ENCODE data around the gene PTBP1. TPM values are rescaled to one million over a fixed set of nuclear protein-coding genes. Genes with fewer than 3 reads are reported as not detected.

Gene PTBP1
- total and polyA plus RNA-seq, 2 experiments from 2014 or later: 539 to 632 TPM

DNA sequence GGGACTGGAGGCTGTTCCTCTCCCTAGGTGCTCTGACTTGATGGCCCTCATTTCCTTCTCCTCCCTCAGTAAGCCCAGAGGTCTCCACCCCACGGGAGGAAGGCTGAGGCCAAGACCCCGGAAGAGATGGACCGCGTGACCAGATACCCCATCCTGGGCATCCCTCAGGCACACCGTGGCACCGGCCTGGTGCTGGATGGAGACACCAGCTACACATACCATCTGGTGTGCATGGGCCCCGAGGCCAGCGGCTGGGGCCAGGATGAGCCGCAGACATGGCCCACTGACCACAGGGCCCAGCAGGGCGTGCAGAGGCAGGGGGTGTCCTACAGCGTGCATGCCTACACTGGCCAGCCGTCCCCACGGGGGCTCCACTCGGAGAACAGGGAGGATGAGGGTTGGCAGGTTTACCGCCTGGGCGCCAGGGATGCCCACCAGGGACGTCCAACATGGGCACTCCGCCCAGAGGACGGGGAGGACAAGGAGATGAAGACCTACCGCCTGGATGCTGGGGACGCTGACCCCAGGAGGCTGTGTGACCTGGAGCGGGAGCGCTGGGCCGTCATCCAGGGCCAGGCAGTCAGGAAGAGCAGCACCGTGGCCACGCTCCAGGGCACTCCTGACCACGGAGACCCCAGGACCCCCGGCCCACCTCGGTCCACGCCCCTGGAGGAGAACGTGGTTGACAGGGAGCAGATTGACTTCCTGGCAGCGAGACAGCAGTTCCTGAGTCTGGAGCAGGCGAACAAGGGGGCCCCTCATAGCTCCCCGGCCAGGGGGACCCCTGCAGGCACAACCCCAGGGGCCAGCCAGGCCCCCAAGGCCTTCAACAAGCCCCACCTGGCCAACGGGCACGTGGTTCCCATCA, 40.2 kb upstream of the PTBP1 start (continued):
- TF ChIP-seq CTCF (conservative IDR thresholded peaks at IDR 0.05; ENCODE audit: low read depth in 2 of 2): no peak
- no peak for TF ChIP-seq ZNF114 (CRISPR knock-in tag; IDR thresholded peaks at IDR 0.05)

DNA sequence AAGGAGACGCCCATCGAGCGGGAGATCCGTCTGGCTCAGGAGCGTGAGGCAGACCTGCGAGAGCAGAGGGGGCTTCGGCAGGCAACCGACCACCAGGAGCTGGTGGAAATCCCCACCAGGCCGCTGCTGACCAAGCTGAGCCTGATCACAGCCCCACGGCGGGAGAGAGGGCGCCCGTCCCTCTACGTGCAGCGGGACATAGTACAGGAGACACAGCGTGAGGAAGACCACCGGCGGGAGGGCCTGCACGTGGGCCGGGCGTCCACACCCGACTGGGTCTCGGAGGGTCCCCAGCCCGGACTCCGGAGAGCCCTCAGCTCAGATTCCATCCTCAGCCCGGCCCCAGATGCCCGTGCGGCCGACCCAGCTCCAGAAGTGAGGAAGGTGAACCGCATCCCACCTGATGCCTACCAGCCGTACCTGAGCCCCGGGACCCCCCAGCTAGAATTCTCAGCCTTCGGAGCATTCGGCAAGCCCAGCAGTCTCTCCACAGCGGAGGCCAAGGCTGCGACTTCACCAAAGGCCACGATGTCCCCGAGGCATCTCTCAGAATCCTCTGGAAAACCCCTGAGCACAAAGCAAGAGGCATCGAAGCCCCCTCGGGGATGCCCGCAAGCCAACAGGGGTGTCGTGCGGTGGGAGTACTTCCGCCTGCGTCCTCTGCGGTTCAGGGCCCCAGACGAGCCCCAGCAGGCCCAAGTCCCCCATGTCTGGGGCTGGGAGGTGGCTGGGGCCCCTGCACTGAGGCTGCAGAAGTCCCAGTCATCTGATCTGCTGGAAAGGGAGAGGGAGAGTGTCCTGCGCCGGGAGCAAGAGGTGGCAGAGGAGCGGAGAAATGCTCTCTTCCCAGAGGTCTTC, 39.2 kb upstream of the PTBP1 start:
- Mint-ChIP-seq H3K4me1 (no peaks in the 10 kb centered on the region; the same call in 2 of the 3 replicates), H3K4me3 (no peak overlapping the region), H3K9me3 (peaks cover 32% of the 10 kb centered on the region), H3K27ac (no peak overlapping the region), H3K36me3 (ENCODE audit: low read depth) (peaks cover 4% of the 10 kb centered on the region; the same call in 2 of the 3 replicates), H3K27me3 (ENCODE audit: insufficient read depth, low read depth, poor library complexity) (peaks cover 5% of the 10 kb centered on the region)
- H3K27me3 ChIP-seq (ENCODE audit: insufficient read depth): no peaks in the 10 kb centered on the region
- H3K4me1 ChIP-seq (ENCODE audit: insufficient read depth): no peaks in the 10 kb centered on the region
- no peak overlapping the region for H2AFZ ChIP-seq
- DNase-seq (ENCODE audit: low spot score) (no peak), ATAC-seq (no peak)
- no peak overlapping the region for H3K4me2 ChIP-seq
- H3K79me2 ChIP-seq (replicated peaks; ENCODE audit: insufficient read depth): no peaks in the 10 kb centered on the region
- no peaks in the 10 kb centered on the region for H3K36me3 ChIP-seq (ENCODE audit: insufficient read depth)
- H3K4me3 ChIP-seq: no peak overlapping the region
- no peak overlapping the region for H3K27ac ChIP-seq (ENCODE audit: low read depth)
- no peaks in the 10 kb centered on the region for H3K9me2 ChIP-seq (ENCODE audit: insufficient read depth)
- 0 out of 2 replicates have a peak, but pooled peaks cover 5% of the 10 kb centered on the region for H3F3A ChIP-seq (replicated peaks; ENCODE audit: low read depth)
- no peaks in the 10 kb centered on the region for H4K20me1 ChIP-seq (replicated peaks; ENCODE audit: insufficient read depth)
- TF ChIP-seq ZNF331 (CRISPR knock-in tag; IDR thresholded peaks at IDR 0.05; ENCODE audit: low read depth) (no peak), ZNF114 (CRISPR knock-in tag; IDR thresholded peaks at IDR 0.05) (no peak), NANOG (IDR thresholded peaks at IDR 0.05; ENCODE audit: borderline replicate concordance) (no peak), POLR2AphosphoS5 (IDR thresholded peaks at IDR 0.05; ENCODE audit: low read depth) (no peak), JUNB (IDR thresholded peaks at IDR 0.05; ENCODE audit: unreplicated experiment) (no peak), EZH2phosphoT487 (IDR thresholded peaks at IDR 0.05; ENCODE audit: unreplicated experiment) (no peak), STAT1 (IDR thresholded peaks at IDR 0.05; ENCODE audit: unreplicated experiment) (no peak)
- TF ChIP-seq, protein P1, sequence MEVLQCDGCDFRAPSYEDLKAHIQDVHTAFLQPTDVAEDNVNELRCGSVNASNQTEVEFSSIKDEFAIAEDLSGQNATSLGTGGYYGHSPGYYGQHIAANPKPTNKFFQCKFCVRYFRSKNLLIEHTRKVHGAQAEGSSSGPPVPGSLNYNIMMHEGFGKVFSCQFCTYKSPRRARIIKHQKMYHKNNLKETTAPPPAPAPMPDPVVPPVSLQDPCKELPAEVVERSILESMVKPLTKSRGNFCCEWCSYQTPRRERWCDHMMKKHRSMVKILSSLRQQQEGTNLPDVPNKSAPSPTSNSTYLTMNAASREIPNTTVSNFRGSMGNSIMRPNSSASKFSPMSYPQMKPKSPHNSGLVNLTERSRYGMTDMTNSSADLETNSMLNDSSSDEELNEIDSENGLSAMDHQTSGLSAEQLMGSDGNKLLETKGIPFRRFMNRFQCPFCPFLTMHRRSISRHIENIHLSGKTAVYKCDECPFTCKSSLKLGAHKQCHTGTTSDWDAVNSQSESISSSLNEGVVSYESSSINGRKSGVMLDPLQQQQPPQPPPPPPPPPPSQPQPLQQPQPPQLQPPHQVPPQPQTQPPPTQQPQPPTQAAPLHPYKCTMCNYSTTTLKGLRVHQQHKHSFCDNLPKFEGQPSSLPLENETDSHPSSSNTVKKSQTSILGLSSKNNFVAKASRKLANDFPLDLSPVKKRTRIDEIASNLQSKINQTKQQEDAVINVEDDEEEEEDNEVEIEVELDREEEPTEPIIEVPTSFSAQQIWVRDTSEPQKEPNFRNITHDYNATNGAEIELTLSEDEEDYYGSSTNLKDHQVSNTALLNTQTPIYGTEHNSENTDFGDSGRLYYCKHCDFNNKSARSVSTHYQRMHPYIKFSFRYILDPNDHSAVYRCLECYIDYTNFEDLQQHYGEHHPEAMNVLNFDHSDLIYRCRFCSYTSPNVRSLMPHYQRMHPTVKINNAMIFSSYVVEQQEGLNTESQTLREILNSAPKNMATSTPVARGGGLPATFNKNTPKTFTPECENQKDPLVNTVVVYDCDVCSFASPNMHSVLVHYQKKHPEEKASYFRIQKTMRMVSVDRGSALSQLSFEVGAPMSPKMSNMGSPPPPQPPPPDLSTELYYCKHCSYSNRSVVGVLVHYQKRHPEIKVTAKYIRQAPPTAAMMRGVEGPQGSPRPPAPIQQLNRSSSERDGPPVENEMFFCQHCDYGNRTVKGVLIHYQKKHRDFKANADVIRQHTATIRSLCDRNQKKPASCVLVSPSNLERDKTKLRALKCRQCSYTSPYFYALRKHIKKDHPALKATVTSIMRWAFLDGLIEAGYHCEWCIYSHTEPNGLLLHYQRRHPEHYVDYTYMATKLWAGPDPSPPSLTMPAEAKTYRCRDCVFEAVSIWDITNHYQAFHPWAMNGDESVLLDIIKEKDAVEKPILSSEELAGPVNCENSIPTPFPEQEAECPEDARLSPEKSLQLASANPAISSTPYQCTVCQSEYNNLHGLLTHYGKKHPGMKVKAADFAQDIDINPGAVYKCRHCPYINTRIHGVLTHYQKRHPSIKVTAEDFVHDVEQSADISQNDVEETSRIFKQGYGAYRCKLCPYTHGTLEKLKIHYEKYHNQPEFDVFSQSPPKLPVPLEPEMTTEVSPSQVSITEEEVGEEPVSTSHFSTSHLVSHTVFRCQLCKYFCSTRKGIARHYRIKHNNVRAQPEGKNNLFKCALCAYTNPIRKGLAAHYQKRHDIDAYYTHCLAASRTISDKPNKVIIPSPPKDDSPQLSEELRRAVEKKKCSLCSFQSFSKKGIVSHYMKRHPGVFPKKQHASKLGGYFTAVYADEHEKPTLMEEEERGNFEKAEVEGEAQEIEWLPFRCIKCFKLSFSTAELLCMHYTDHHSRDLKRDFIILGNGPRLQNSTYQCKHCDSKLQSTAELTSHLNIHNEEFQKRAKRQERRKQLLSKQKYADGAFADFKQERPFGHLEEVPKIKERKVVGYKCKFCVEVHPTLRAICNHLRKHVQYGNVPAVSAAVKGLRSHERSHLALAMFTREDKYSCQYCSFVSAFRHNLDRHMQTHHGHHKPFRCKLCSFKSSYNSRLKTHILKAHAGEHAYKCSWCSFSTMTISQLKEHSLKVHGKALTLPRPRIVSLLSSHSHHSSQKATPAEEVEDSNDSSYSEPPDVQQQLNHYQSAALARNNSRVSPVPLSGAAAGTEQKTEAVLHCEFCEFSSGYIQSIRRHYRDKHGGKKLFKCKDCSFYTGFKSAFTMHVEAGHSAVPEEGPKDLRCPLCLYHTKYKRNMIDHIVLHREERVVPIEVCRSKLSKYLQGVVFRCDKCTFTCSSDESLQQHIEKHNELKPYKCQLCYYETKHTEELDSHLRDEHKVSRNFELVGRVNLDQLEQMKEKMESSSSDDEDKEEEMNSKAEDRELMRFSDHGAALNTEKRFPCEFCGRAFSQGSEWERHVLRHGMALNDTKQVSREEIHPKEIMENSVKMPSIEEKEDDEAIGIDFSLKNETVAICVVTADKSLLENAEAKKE (CRISPR knock-in tag; IDR thresholded peaks at IDR 0.05): no peak
- TF ChIP-seq, protein P2, sequence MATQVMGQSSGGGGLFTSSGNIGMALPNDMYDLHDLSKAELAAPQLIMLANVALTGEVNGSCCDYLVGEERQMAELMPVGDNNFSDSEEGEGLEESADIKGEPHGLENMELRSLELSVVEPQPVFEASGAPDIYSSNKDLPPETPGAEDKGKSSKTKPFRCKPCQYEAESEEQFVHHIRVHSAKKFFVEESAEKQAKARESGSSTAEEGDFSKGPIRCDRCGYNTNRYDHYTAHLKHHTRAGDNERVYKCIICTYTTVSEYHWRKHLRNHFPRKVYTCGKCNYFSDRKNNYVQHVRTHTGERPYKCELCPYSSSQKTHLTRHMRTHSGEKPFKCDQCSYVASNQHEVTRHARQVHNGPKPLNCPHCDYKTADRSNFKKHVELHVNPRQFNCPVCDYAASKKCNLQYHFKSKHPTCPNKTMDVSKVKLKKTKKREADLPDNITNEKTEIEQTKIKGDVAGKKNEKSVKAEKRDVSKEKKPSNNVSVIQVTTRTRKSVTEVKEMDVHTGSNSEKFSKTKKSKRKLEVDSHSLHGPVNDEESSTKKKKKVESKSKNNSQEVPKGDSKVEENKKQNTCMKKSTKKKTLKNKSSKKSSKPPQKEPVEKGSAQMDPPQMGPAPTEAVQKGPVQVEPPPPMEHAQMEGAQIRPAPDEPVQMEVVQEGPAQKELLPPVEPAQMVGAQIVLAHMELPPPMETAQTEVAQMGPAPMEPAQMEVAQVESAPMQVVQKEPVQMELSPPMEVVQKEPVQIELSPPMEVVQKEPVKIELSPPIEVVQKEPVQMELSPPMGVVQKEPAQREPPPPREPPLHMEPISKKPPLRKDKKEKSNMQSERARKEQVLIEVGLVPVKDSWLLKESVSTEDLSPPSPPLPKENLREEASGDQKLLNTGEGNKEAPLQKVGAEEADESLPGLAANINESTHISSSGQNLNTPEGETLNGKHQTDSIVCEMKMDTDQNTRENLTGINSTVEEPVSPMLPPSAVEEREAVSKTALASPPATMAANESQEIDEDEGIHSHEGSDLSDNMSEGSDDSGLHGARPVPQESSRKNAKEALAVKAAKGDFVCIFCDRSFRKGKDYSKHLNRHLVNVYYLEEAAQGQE (IDR thresholded peaks at IDR 0.05; ENCODE audit: unreplicated experiment): no peak
